ENCODE measurements around the gene NOTCH1. TPM values are rescaled to one million over a fixed set of nuclear protein-coding genes. Genes with fewer than 3 reads are reported as not detected.

The NOTCH1 gene
- total RNA-seq, 6 experiments from 2014 or later, result 12.1 to 17.1 (median 14.7) TPM

DNA sequence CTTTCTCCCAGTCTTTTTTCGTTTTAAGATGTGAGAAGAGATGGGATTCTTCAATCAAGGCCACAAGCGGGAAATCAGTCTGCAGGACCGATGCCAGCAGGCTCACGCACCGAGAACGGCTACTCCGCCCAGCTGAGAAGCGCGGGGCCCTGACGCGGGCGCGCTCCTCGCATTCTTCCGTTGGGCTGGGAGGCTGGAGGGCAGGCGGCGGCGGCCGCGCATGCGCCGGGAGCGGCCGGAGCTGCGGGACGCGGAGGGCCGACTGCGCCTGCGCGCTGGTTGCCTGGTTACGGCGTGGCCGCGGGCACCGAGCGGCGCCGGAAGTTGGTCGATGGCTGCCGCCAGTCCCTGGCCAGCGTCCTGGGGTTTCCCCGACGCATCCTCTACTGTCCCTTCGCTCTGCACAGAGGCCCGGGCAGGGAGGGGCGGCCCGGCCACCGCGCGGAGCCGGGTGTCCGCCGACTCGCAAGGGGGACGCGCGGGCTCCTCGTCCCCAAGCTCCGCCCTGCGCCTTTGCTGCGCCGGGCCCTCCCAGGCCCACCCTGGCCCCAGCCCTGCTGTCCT, 62.2 kb downstream of the NOTCH1 start:
- Mint-ChIP-seq H3K4me1 (ENCODE audit: low read depth) (peaks cover 21% of the 10 kb centered on the region), H3K4me3 (peak overlapping the region; percentile 91), H3K27ac (peak overlapping the region; percentile 99), H3K9me3 (no peaks in the 10 kb centered on the region), H3K36me3 (ENCODE audit: low read depth) (peaks cover 16% of the 10 kb centered on the region; the same call in 1 of the 2 replicates), H3K27me3 (ENCODE audit: insufficient read depth) (peaks cover 2% of the 10 kb centered on the region)
- TF ChIP-seq, protein P1, sequence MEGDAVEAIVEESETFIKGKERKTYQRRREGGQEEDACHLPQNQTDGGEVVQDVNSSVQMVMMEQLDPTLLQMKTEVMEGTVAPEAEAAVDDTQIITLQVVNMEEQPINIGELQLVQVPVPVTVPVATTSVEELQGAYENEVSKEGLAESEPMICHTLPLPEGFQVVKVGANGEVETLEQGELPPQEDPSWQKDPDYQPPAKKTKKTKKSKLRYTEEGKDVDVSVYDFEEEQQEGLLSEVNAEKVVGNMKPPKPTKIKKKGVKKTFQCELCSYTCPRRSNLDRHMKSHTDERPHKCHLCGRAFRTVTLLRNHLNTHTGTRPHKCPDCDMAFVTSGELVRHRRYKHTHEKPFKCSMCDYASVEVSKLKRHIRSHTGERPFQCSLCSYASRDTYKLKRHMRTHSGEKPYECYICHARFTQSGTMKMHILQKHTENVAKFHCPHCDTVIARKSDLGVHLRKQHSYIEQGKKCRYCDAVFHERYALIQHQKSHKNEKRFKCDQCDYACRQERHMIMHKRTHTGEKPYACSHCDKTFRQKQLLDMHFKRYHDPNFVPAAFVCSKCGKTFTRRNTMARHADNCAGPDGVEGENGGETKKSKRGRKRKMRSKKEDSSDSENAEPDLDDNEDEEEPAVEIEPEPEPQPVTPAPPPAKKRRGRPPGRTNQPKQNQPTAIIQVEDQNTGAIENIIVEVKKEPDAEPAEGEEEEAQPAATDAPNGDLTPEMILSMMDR (IDR thresholded peaks at IDR 0.05), result no peak
- DNase-seq, result peak; percentile 84

DNA sequence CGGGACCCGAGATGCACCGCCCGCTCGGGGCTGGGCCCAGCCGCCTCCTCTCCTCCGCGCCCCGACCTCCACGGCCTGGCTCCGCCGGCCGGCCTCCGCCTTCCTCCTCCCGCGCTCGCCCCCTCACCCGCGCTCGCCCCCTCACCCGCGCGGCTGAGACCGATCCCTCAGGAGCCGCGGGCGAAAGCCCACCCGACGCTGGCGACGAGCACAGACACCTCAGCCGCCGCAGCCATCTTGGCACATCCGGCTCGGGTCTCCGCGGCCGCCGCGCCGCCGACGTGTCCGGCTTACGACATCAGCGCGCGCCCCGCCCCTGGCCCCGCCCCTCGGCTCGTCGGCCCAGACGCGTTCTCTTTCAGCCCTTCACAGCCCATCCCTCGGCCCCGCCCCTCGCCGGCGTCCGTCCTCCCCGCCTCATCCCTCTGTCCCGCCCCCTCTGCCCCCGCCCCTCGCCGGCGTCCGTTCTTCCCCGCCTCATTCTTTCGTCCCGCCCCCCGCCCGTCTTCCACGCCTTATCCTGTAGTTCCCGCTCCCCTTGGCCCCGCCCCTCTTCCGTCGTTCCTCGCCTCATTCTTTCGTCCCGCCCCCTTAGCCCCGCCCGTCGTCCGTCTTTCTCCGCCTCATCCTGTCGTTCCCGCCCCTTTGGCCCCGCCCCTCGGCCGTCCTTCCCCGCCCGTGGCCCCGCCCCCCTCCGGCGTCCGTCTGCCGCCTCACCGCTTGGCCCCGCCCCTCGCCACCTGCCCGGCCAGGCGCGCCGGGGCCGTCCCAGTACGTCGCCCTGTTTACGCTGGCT, 62.9 kb downstream of the NOTCH1 start, which contains the start of gene SEC16A:
Gene SEC16A, minus strand, starts transcription at position 248 of the 796 bp plus-strand sequence. CDS start 5,425 bp downstream, outside the sequence.
- Mint-ChIP-seq H3K36me3 (ENCODE audit: low read depth) (peaks cover 16% of the 10 kb centered on the region; the same call in 1 of the 2 replicates), H3K4me3 (peak within 1 kb of the TSS; percentile 91), H3K27me3 (ENCODE audit: insufficient read depth) (peaks cover 2% of the 10 kb centered on the region), H3K9me3 (no peaks in the 10 kb centered on the region), H3K4me1 (ENCODE audit: low read depth) (peaks cover 21% of the 10 kb centered on the region), H3K27ac (peak within 1 kb of the TSS; percentile 99)
- DNase-seq, result peak; percentile 96
- TF ChIP-seq, protein P1 (IDR thresholded peaks at IDR 0.05), result no peak

DNA sequence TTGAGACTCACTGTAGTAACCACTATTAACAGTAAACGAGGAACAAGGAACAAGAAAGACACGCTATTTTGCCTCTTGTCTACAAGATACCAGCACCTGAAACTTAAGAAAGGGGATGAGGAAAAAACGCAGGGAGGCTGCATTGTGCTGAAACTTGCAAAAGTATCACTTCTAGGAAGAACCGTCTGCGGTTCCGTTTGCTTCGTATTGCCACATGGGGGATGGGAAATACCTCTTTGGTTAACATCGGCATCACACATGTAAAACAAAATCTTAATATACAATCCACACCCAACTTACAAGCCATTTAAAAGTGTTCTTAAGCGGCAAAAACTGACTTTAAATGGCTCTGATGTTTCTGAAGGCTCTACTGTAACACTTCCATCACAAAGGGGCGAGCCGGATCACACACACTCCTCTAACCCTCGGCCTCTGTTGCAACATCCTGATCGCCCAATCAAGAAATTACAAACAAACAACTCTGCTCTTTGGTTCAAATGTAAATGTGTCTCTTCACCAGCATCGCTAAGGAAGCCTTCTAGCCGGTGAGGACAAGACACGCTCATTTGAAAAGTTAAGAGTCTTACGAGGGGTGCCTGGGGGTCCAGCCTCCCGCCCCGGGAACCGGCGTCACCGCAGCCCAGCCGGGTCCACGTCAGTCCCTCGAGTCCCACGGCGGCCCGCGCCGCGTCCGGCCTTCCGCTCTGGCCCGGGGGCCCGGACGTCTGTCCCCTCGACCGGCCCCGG, 63.6 kb downstream of the NOTCH1 start:
- peak overlapping the region; percentile 91 for H3K4me3 Mint-ChIP-seq
- H3K36me3 Mint-ChIP-seq (ENCODE audit: low read depth), result peaks cover 16% of the 10 kb centered on the region; the same call in 1 of the 2 replicates
- no peaks in the 10 kb centered on the region for H3K9me3 Mint-ChIP-seq
- peak; percentile 26 for DNase-seq
- H3K27ac Mint-ChIP-seq, result peak overlapping the region; percentile 99
- peaks cover 21% of the 10 kb centered on the region for H3K4me1 Mint-ChIP-seq (ENCODE audit: low read depth)
- H3K27me3 Mint-ChIP-seq (ENCODE audit: insufficient read depth), result peaks cover 2% of the 10 kb centered on the region
- TF ChIP-seq, protein P1 (IDR thresholded peaks at IDR 0.05), result no peak

DNA sequence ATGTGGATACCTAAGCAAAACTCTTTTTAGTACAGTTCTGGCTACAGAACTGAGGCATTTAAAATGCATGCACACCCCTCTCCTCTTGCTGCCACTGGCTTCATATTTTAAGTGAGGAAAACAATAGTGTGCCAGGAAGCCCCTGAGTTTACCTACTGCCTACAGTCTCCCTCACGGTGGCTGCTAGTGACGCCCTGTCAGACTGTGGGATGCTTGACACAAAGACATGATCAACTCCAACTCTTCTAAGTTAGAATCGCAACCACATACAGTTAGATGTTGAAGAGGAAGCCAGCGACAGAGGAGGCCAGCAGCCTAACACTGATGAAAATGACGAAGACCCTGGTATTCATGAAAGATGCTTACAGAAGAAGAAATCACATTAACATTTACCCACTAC, 64.3 kb downstream of the NOTCH1 start:
- Mint-ChIP-seq H3K27ac (peak overlapping the region; percentile 93), H3K36me3 (ENCODE audit: low read depth) (peaks cover 16% of the 10 kb centered on the region; the same call in 1 of the 2 replicates), H3K4me3 (peak overlapping the region; percentile 91), H3K27me3 (ENCODE audit: insufficient read depth) (peaks cover 2% of the 10 kb centered on the region), H3K4me1 (ENCODE audit: low read depth) (peaks cover 21% of the 10 kb centered on the region), H3K9me3 (no peaks in the 10 kb centered on the region)
- TF ChIP-seq, protein P1 (IDR thresholded peaks at IDR 0.05), result no peak
- no peak for DNase-seq

DNA sequence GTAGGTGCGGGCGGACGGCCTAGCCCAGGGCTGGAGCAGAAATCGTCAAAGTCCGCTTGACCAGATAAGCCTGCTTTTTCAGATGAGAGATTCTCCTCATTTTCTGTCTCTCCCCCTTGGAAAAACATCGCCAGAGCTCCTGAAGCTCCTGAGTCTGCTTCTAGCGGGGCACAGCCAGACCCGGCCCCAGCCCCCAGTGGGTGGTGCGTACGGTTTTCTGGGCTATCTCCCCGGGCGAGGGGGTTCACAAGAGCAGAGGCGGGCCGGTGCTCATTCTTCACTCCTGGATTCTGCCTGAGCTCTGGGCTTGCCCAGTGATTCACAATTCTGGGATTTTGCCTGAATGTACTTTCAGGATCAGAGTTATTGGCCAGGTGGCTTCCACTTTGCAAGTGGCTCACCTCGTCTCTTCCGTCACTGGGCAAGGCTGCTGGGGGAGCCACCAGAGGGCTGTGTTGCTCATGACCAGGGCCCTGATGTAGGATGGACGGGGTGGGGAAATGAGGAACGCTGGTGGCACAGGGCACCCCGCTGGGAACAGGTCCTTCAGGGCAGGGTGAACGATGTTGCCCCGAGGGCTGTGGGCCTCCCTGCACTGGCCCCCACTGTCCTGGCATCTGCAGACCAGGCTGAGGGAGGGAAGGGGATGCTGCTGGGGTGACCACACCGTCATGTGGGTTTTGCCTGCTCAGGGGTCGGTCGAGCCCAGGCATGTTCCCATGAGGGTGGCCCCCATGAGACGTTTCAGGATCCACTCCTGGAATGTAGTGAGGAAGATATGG, 69.3 kb downstream of the NOTCH1 start:
- H3K36me3 Mint-ChIP-seq (ENCODE audit: low read depth), result peaks cover 6% of the 10 kb centered on the region; the same call in 1 of the 2 replicates
- H3K27ac Mint-ChIP-seq, result no peak overlapping the region
- peaks cover 5% of the 10 kb centered on the region for H3K27me3 Mint-ChIP-seq (ENCODE audit: insufficient read depth)
- TF ChIP-seq, protein P1 (IDR thresholded peaks at IDR 0.05), result no peak
- no peak overlapping the region for H3K4me3 Mint-ChIP-seq
- no peaks in the 10 kb centered on the region for H3K9me3 Mint-ChIP-seq
- no peak for DNase-seq
- H3K4me1 Mint-ChIP-seq (ENCODE audit: low read depth), result peaks cover 16% of the 10 kb centered on the region

Measured in HFFc6 (cell line).